Measurements from ENCODE around the gene CBX4. TPM values are rescaled to one million over a fixed set of nuclear protein-coding genes. Genes with fewer than 3 reads are reported as not detected.

Gene CBX4
- total and polyA plus RNA-seq, 4 experiments from 2014 or later: 1.2 to 65.7 (median 37.2) TPM

DNA sequence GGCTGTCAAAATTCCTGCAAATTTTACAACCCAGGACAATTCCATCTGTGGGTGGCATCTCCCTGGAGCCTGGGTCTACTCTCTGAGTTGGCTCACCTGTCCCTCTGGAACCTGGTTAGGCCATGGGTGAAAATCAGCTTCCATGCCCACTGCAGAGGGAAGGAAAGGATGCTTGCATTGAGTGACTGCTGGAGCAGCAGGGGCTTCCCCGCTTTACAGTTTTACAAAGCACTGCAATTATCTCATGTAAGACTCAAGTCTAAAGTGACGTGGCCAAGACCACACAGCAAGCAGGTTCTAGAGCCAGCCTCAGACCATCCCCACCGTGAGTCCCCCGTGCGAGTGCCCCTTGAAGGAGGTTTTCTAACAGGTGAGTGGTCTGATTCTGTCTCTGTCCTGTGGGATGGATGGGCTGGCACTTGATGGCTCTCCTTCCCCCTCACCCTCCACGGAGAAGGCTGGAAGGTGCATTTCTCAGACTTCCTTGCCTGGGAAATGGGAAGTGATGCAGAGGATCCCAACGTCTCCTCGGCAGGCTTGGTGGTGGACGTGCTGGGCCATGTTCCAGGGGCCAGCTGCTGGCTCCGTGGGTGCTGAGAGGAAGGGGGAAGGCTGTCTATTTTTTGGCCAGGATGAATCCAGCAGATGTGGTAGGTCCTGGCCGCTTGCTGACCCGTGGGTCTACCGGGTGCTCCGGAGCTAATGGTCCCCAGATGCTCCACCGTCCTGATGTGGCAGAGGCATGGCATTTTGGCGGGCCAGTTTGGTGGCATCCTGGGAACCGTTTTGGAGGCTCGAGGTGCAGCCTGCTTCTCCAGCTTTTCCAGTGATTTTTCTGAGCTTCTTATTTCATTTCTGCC, 26.3 kb upstream of the CBX4 start:
- H3K27ac Mint-ChIP-seq: no peak overlapping the region
- H3K27ac ChIP-seq (ENCODE audit: low read depth, low read length): no peak overlapping the region
- no peak for DNase-seq
- H3K27me3 Mint-ChIP-seq: peaks cover 20% of the 10 kb centered on the region in 2 donors
- CTCF ChIA-PET (ENCODE audit: partially characterized antibody): no interaction called here
- H3K27me3 ChIP-seq (ENCODE audit: insufficient read depth, low read length): no peaks in the 10 kb centered on the region
- no peak overlapping the region for H3K4me3 Mint-ChIP-seq
- H3K9me3 Mint-ChIP-seq: no peaks in the 10 kb centered on the region
- peaks cover 0 to 4% (median under 1%) of the 10 kb centered on the region in 4 donors for H3K4me1 Mint-ChIP-seq
- POLR2A ChIA-PET (ENCODE audit: partially characterized antibody): interaction anchor here (1.2 kb wide), 1 partner anchor 26 kb away, joined by 3 read pairs; the partner anchor contains the start of gene CBX4
- no peak overlapping the region for H3K4me3 ChIP-seq (ENCODE audit: low read length in 2 of 2)
- H3K4me1 ChIP-seq (ENCODE audit: insufficient read depth, low read length): peaks cover 5% of the 10 kb centered on the region
- H3K36me3 Mint-ChIP-seq: no peaks in the 10 kb centered on the region
- intact Hi-C loops (cut with micrococcal nuclease): no loop called here
- H3K36me3 ChIP-seq (ENCODE audit: insufficient read depth, low read length): no peaks in the 10 kb centered on the region
- H3K9me3 ChIP-seq (ENCODE audit: control insufficient read depth in 1 of 2, low read length in 2 of 2): no peaks in the 10 kb centered on the region

- intact Hi-C loops (cut with micrococcal nuclease): no loop called here
- H3K9me3 ChIP-seq (ENCODE audit: control insufficient read depth in 1 of 2, low read length in 2 of 2): no peaks in the 10 kb centered on the region
- no peak overlapping the region for H3K27ac Mint-ChIP-seq
- no peaks in the 10 kb centered on the region for H3K27me3 ChIP-seq (ENCODE audit: insufficient read depth, low read length)
- H3K9me3 Mint-ChIP-seq: no peaks in the 10 kb centered on the region
- peaks cover 20 to 21% of the 10 kb centered on the region in 2 donors for H3K27me3 Mint-ChIP-seq
- no peak overlapping the region for H3K4me3 ChIP-seq (ENCODE audit: low read length in 2 of 2)
- H3K27ac ChIP-seq (ENCODE audit: low read depth, low read length): no peak overlapping the region
- H3K4me3 Mint-ChIP-seq: no peak overlapping the region
- POLR2A ChIA-PET (ENCODE audit: partially characterized antibody): interaction anchor here (1.2 kb wide), 1 partner anchor 25 kb away, joined by 3 read pairs; the partner anchor contains the start of gene CBX4
- H3K4me1 ChIP-seq (ENCODE audit: insufficient read depth, low read length): peaks cover 5% of the 10 kb centered on the region
- H3K36me3 Mint-ChIP-seq: no peaks in the 10 kb centered on the region
- CTCF ChIA-PET (ENCODE audit: partially characterized antibody): no interaction called here
- no peaks in the 10 kb centered on the region for H3K36me3 ChIP-seq (ENCODE audit: insufficient read depth, low read length)
- no peak for DNase-seq
- H3K4me1 Mint-ChIP-seq: peaks cover 0 to 4% (median under 1%) of the 10 kb centered on the region in 4 donors
Observed at GRCh38 chr17:79864617-79865250, 25.5 kb upstream of the CBX4 start.

DNA sequence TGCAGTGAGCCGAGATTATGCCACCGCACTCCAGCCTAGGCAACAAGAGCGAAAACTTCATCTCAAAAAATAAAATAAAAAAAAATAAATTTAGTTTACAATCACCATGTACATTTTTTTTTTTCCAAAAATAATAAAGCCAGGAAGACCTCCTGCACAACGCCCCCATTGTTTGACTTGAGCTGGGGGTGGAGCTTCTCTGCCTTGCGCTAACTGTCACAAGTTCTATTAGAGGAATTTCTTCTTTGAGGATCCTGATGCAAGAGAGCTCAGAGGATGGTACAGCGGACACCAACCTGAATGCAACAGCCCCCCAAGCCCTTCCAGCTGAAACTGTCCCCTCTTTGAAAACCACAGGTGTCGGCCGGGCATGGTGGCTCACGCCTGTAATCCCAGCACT, 24.9 kb upstream of the CBX4 start:
- Mint-ChIP-seq H3K27me3 (peaks cover 20 to 23% of the 10 kb centered on the region in 2 donors), H3K4me1 (peaks cover 0 to 4% (median under 1%) of the 10 kb centered on the region in 4 donors), H3K36me3 (no peaks in the 10 kb centered on the region), H3K27ac (no peak overlapping the region), H3K9me3 (no peaks in the 10 kb centered on the region), H3K4me3 (no peak overlapping the region)
- peaks cover 5% of the 10 kb centered on the region for H3K4me1 ChIP-seq (ENCODE audit: insufficient read depth, low read length)
- DNase-seq: no peak
- ChIA-PET CTCF (ENCODE audit: partially characterized antibody) (no interaction called here), POLR2A (ENCODE audit: partially characterized antibody) (no interaction called here)
- no peaks in the 10 kb centered on the region for H3K36me3 ChIP-seq (ENCODE audit: insufficient read depth, low read length)
- H3K27ac ChIP-seq (ENCODE audit: low read depth, low read length): no peak overlapping the region
- intact Hi-C loops (cut with micrococcal nuclease): no loop called here
- no peaks in the 10 kb centered on the region for H3K27me3 ChIP-seq (ENCODE audit: insufficient read depth, low read length)
- H3K4me3 ChIP-seq (ENCODE audit: low read length in 2 of 2): no peak overlapping the region
- H3K9me3 ChIP-seq (ENCODE audit: control insufficient read depth in 1 of 2, low read length in 2 of 2): no peaks in the 10 kb centered on the region

DNA sequence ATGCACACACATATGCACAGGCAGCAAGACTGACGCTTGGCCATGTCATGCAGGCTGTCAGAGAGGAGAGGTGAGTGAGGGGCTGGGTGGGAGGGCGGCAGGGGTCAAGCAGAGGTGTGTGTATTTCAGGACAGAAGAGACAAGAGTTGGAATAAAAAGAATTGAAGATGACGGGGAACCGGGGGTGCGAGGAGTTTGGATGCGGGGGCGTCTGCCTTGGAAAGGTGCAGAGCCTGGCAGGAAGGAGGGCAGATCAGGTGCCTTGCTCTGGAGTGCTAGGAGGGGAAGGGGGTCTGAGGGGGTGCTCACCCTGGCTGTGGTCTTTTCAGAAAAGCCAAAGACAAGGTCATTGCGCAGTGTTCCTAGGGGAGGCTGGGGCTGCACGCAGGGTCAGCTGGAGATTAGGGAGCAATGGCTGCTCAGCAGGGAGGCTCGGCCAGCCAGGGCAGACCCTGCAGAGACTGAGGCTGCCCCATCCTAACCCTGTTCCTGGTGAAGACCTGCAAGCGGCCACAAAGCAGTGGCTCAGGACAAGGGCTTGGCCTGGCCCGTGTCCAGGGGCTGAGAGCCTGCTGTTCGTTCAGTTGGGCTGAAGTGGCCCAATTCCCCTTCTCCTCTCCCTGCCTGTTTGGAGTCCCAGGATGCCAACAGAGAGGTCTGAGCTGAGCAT, 23.7 kb upstream of the CBX4 start:
- CTCF ChIA-PET (ENCODE audit: partially characterized antibody): no interaction called here
- Mint-ChIP-seq H3K27ac (no peak overlapping the region), H3K36me3 (no peaks in the 10 kb centered on the region), H3K4me3 (no peak overlapping the region), H3K4me1 (peaks cover 0 to 4% (median under 1%) of the 10 kb centered on the region in 4 donors), H3K9me3 (peaks cover 0 to 3% (median 0%) of the 10 kb centered on the region in 8 donors), H3K27me3 (peaks cover 25 to 30% of the 10 kb centered on the region in 2 donors)
- POLR2A ChIA-PET (ENCODE audit: partially characterized antibody): no interaction called here
- no peaks in the 10 kb centered on the region for H3K9me3 ChIP-seq (ENCODE audit: control insufficient read depth in 1 of 2, low read length in 2 of 2)
- intact Hi-C loops (cut with micrococcal nuclease): no loop called here
- H3K27me3 ChIP-seq (ENCODE audit: insufficient read depth, low read length): no peaks in the 10 kb centered on the region
- no peak for DNase-seq
- H3K36me3 ChIP-seq (ENCODE audit: insufficient read depth, low read length): no peaks in the 10 kb centered on the region
- no peak overlapping the region for H3K4me3 ChIP-seq (ENCODE audit: low read length in 2 of 2)
- no peak overlapping the region for H3K27ac ChIP-seq (ENCODE audit: low read depth, low read length)
- H3K4me1 ChIP-seq (ENCODE audit: insufficient read depth, low read length): peaks cover 5% of the 10 kb centered on the region

DNA sequence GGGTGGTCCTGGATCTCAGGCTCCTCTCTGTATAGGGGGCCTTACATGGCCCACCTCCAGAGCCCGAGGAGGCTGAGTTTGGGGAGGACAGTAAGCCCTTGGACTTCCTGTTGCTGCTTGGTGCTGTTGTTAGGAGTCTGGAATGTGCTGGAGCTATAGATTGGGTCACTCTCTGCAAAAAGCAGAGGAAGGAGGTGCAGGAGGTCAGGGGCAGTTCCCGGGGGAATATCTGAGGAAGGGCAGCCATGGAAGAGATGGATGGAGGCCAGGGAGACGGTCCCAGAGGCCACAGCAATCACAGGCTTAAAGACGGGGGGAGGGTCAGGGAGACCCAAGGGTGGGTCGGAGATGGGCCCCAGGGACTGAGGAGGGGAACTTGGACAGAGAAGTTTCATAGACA, 23.0 kb upstream of the CBX4 start:
- peaks cover 25 to 30% of the 10 kb centered on the region in 2 donors for H3K27me3 Mint-ChIP-seq

GRCh38 chr17:79861413-79862216, 22.4 kb upstream of the CBX4 start:
- Histone ChIP-seq H3K9me3 (ENCODE audit: control insufficient read depth in 1 of 2, low read length in 2 of 2) (no peaks in the 10 kb centered on the region), H3K27ac (ENCODE audit: low read depth, low read length) (no peak overlapping the region), H3K4me1 (ENCODE audit: insufficient read depth, low read length) (peaks cover 2% of the 10 kb centered on the region), H3K36me3 (ENCODE audit: insufficient read depth, low read length) (no peaks in the 10 kb centered on the region), H3K4me3 (ENCODE audit: low read length in 2 of 2) (no peak overlapping the region), H3K27me3 (ENCODE audit: insufficient read depth, low read length) (no peaks in the 10 kb centered on the region)
- DNase-seq: no peak
- CTCF ChIA-PET (ENCODE audit: partially characterized antibody): no interaction called here
- POLR2A ChIA-PET (ENCODE audit: partially characterized antibody): no interaction called here
- peaks cover 0 to 2% (median under 1%) of the 10 kb centered on the region in 4 donors for H3K4me1 Mint-ChIP-seq
- intact Hi-C loops (cut with micrococcal nuclease): no loop called here
- H3K27ac Mint-ChIP-seq: no peak overlapping the region
- peaks cover 27 to 30% of the 10 kb centered on the region in 2 donors for H3K27me3 Mint-ChIP-seq
- no peaks in the 10 kb centered on the region for H3K36me3 Mint-ChIP-seq
- no peak overlapping the region for H3K4me3 Mint-ChIP-seq
- H3K9me3 Mint-ChIP-seq: peaks cover 0 to 3% (median 0%) of the 10 kb centered on the region in 8 donors

More for the DNA sequence above, 23.0 kb upstream of the CBX4 start:
- no peak for DNase-seq
- intact Hi-C loops (cut with micrococcal nuclease): no loop called here
- Histone ChIP-seq H3K9me3 (ENCODE audit: control insufficient read depth in 1 of 2, low read length in 2 of 2) (no peaks in the 10 kb centered on the region), H3K36me3 (ENCODE audit: insufficient read depth, low read length) (no peaks in the 10 kb centered on the region), H3K4me3 (ENCODE audit: low read length in 2 of 2) (no peak overlapping the region), H3K27me3 (ENCODE audit: insufficient read depth, low read length) (no peaks in the 10 kb centered on the region), H3K27ac (ENCODE audit: low read depth, low read length) (no peak overlapping the region), H3K4me1 (ENCODE audit: insufficient read depth, low read length) (peaks cover 5% of the 10 kb centered on the region)
- CTCF ChIA-PET (ENCODE audit: partially characterized antibody): no interaction called here
- Mint-ChIP-seq H3K36me3 (no peaks in the 10 kb centered on the region), H3K27ac (no peak overlapping the region), H3K9me3 (peaks cover 0 to 3% (median 0%) of the 10 kb centered on the region in 8 donors), H3K4me1 (peaks cover 0 to 4% (median under 1%) of the 10 kb centered on the region in 4 donors), H3K4me3 (no peak overlapping the region)
- POLR2A ChIA-PET (ENCODE audit: partially characterized antibody): no interaction called here
